HG03039 (cell line): ENCODE data around the gene DCUN1D3.
"Not testable (repeated sequence)": the region's sequence is repeated elsewhere in the genome, so short reads cannot be mapped to it uniquely, and the experiment has no call there.

Experiments used
- ATAC-seq: cut with Tn5 transposase; IDR thresholded peaks from one replicate; pipeline ENCODE4 v1.9.1; 2021; ENCODE audit warnings: mild to moderate bottlenecking, moderate library complexity; ENCODE audit not compliant: unreplicated experiment

The DCUN1D3 gene, protein sequence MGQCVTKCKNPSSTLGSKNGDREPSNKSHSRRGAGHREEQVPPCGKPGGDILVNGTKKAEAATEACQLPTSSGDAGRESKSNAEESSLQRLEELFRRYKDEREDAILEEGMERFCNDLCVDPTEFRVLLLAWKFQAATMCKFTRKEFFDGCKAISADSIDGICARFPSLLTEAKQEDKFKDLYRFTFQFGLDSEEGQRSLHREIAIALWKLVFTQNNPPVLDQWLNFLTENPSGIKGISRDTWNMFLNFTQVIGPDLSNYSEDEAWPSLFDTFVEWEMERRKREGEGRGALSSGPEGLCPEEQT

DNA sequence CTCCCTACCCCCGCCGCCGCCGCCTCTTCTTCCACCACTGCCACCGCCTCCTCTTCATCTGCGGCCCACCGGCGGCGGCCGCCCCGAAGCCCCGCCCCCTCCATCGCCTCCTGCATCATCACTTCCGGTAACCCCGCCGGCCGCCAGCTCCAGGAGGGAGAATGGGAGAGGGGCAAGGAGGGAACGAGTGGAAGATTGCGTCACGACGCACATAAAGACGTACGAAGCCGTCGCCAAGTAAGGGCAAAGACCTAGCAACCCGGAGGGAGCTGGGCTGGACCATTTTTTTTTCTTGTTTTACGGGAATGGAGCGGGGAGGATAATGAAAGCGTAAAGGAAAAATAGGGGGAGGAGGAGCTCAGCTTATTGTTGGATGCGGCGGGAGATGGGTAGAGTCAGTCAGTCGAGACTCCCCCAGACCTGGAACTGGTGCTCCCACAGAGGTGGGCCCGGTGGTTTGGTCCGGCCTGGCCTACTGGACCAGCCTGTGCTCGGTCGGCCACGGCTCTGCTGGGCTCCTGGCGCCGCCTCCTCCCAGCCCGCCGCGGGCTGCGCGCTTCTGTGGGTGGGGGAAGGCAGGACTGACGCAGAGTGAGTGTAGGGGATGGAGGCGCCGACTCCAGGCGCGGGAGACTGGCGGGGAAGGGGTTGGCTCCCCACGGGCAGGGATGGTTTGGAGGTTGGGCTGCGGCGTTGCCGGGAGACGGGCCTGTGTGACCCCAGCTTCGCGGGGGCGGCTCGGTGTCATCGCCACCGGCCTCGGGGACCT, at the start of gene DCUN1D3, which contains the start of gene LYRM1:
Gene DCUN1D3, minus strand, starts transcription at position 60 of the 769 bp plus-strand sequence. CDS start 37,820 bp downstream, outside the sequence.
Gene LYRM1, plus strand, starts transcription at position 473 of the 769 bp plus-strand sequence. CDS start 14,785 bp downstream, outside the sequence.
- ATAC-seq, result peak; percentile 68

DNA sequence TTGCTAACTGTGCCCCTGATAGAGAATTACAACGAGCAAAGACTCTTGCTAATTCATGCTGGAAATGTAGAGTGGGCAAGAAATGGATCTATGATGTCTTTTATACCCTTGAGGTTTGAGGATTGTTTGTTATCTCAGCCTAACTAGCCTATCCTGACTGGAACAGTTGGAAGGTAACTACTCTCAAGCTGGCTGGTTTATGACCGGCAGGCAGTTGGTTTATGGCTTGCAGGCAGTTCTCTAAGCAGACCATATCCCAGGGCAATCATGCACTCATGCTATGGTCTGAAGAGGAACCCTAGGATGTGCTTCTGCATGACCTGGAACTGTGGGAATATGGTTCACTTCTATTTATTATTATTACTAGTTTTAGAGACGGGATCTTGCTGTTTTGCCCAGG, 49.5 kb upstream of the DCUN1D3 start:
- no peak for ATAC-seq

DNA sequence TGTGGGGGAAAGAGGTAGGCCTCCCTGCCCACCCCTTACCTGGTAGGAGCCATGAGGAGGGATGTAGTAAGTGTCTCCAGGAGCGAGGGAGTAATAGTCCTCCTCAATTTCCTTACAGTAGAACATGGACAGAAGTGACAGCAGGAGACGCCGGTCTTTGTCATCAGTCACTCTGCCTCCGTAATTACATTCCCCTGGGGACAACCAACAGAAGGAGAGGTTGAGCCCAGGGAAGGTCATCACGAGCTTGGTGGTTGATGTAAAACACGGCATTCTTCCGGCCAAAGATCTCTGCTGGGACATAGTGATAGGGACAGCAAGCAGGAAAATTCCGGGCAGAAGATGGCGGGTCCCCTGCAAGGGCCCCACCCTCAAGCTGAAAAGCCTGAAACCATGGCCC, 48.3 kb upstream of the DCUN1D3 start:
- no peak for ATAC-seq

DNA sequence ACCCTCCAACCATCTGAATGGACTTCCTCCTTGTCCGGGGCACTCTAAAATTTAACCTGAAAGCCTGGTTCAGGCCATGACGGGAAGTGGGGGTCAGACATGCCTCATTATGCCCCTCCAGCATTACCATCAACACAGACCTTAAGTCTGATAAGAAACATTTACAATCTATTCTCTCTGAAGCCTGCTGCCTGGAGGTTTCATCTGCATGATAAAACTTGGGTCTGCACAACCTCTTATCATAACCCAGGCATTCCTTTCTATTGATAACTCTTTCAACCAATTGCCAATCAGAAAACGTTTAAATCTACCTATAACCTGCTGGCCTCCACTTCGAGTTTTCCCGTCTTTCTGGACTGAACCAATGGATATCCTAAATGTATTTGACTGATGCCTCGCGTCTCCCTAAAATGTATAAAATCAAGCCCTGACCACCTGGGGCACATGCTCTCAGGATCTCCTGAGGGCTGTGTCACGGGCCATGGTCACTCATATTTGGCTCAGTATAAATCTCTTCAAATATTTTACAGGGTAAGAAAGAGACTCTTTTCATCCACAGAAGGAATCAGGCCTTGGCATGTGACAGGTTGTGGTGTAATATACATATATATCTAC, 46.0 kb upstream of the DCUN1D3 start:
- no peak for ATAC-seq

DNA sequence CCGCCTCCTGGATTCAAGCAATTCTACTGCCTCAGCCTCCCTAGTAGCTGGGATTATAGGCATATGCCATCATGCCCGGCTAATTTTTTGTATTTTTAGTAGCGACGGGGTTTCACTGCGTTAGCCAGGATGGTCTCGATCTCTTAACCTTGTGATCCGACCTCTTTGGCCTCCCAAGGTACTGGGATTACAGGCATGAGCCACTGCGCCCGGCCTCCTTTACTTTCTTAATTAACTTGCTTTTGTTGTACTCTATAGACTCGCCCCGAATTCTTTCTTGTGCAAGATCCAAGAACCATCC, 45.4 kb upstream of the DCUN1D3 start:
- not testable (repeated sequence) for ATAC-seq

GRCh38 chr16:20944861-20945574, 44.9 kb upstream of the DCUN1D3 start:
- ATAC-seq, result no peak

DNA sequence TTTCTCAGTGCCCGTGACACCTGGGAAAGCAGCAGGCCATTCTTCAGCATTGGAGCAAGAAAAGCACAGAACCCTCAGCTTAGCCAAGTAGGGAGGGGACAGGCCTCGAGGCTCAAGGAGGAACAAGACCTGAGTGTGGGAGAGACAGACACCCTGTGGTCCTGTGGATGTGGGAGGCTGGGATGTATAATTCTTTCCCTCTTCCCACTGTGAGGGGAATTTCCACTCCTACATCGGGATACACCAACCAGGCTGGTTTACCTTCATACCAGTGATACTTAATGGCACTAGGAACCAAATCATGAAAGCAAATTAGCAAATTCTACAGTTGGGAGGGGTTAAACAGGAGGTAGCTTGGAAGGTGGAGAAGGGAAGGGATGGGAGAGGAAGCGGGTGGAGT, 42.1 kb upstream of the DCUN1D3 start:
- no peak for ATAC-seq

GRCh38 chr16:20941636-20941926, 41.4 kb upstream of the DCUN1D3 start:
- ATAC-seq, result no peak

- ATAC-seq, result no peak
These were observed 40.9 kb upstream of the DCUN1D3 start for GRCh38 chr16:20940871-20941635.

DNA sequence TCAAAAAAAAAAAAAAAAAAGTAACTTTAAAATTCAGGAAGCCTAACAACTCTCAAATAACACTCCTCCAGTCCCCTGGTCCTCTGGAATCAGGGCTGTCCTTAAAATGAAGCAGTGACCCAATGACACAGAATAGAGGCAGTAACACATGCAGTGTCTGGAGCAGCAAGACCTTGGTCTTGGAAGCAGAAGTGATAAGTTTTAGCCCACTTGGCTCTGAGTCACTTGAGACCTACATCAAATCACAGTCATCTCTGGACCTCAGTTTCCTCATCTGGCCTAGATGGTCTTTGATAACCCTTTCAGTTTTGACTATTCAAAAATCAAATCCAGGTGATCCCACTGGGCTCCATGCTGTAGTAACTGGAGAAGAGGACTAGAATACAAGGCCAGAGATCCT, 39.5 kb upstream of the DCUN1D3 start:
- no peak for ATAC-seq

DNA sequence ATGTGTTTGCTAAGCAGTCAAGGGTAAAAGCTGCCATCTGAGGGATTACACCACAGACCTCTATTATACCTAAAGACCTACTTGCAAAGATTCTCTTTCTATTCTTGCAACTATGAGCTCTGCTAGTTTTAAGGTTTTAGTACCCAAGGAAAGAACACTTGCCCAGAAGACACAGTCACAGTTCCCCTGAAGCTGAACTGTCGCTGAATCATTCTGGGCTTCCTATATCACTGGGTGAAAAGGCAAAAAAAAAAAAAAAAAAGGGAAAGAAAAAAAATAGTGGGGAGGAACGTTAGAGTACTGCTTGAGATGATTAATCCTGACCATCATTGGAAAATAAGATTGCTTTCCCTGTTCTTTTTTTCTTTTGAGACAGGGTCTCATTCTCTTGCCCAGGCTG, 38.3 kb upstream of the DCUN1D3 start:
- ATAC-seq, result no peak

- ATAC-seq, result no peak
These were observed 37.6 kb upstream of the DCUN1D3 start for GRCh38 chr16:20937736-20938135.

DNA sequence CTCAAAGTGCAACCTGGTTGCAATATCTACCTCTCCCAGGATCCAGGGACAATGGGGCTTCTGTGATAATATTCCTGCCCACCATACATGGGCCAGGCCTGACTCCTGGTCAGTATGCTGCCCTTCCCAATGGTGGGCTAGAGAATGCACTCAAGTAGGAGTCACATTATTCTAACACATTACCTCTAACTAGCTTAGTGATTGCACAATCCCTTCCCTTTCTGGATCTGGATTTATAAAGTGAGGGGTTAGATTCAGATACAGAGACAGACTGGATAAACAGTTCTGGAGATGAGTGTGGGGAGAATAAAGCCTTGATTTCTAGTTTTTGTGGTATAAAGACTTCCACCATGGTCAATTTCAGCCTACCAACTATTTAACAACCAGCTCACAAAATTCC, 33.4 kb upstream of the DCUN1D3 start:
- ATAC-seq, result no peak

- ATAC-seq, result no peak
These were observed 31.0 kb upstream of the DCUN1D3 start for GRCh38 chr16:20931066-20931600.

DNA sequence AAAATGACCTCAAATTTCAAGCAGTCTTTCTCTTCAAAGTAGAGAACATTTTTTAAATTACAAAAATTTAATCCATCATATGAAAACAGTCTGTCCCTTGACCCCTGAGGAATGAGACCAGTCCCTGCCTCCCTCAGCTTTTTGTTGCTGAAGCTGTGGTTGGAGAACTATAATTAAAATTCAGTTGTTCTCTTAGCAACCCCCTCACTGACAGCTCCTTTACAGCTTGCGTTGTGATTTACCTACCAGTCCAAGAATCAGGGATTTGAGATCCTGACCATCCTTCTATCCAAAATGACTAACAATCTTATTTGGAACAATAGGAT, 30.2 kb upstream of the DCUN1D3 start:
- ATAC-seq, result no peak

DNA sequence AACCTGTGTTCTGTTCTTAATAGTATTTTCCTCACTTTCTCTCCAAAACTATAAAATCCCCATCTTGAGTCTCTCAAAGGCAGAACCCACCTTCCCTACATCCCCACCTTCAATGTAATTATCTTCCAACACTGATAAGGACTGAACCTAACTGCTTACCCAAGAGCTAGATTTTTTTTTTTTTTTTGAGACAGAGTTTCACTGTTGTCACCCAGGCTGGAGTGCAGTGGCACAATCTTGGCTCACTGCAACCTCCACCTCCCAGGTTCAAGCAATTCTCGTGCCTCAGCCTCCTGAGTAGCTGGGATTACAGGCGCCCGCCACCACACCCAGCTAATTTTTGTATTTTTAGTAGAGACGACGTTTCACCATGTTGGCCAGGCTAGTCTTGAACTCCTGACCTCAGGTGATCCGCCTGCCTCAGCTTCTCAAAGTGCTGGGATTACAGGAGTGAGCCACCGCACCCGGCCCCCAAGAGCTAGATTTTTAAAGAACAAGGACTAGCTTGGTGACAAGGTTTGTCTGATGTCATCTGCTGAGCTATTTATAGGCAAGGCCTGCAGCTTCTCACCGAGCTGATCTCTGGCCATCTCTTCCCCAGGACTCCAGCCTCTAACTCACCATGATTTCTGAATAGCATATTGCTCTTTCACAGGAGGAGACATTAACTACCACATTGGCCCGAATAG, 29.7 kb upstream of the DCUN1D3 start:
- ATAC-seq, result not testable (repeated sequence)

- ATAC-seq, result no peak
These were observed 28.7 kb upstream of the DCUN1D3 start for GRCh38 chr16:20928774-20929411.

- no peak for ATAC-seq
These were observed 25.6 kb upstream of the DCUN1D3 start for GRCh38 chr16:20925751-20926150.

GRCh38 chr16:20923876-20924275, 23.7 kb upstream of the DCUN1D3 start:
- ATAC-seq, result no peak

DNA sequence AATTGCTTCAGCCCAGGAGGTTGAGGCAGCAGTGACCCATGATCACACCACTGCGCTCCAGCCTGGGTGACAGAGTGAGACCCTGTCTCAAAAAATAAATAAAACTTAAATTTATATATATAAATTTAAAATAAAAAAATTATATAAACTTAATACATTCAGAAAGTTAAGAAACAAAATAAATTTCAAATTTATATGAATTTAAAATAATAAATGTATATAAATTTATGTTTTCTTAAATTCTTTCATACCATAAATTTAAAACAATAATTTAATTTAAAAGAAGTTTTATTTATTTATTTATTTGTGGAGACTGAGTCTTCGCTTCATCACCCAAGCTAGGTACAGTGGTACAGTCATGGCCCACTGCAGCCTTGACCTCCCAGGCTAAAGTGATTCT, 20.6 kb upstream of the DCUN1D3 start:
- no peak for ATAC-seq
